ENCODE data around the gene MCIDAS. TPM values are rescaled to one million over a fixed set of nuclear protein-coding genes. Genes with fewer than 3 reads are reported as not detected.

The MCIDAS gene
- total RNA-seq, 1 experiment from 2014 or later: 2.0 TPM

DNA sequence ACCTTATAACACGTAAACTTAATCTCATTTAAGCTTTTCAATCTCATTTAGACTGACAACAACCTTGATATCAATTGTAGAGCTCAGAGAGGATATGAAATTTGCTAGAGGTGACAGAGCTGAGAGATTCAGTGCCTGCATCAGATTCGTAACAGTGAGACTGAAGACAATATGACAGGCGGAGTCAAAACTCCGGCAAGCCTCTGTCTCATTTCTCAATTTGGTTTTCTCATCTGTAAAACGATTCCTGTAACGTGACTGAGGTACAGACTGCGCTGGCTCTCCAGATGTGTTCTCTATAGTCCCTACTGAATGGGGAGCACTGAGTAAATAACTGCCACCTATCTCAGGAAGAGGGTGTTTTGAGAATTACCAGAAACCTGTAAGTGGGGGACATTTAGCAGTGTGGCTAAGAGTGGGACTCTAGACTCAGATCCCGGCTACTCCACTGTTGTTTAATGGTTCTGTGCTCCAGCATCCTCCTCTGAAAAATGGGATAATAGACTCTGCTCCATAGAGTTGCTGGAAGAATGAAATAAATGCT lies 3.0 kb upstream of the MCIDAS start:
- H3K4me1 Mint-ChIP-seq (ENCODE audit: low read depth, unreplicated experiment): peaks cover 10% of the 10 kb centered on the region
- BruUV-seq (replicated peaks): no TSS peak
- H3K27me3 ChIP-seq (replicated peaks; ENCODE audit: control insufficient read depth, insufficient read depth, low read length): peaks cover 4% of the 10 kb centered on the region
- no peak overlapping the region for H3K4me3 ChIP-seq (ENCODE audit: low read depth, low read length)
- no peaks in the 10 kb centered on the region for H3K9me3 Mint-ChIP-seq (ENCODE audit: unreplicated experiment)
- no peak overlapping the region for H3K4me3 Mint-ChIP-seq (ENCODE audit: unreplicated experiment)
- no peaks in the 10 kb centered on the region for H3K36me3 ChIP-seq (ENCODE audit: control insufficient read depth, insufficient read depth, low read length)
- peaks cover 7% of the 10 kb centered on the region for H3K4me1 ChIP-seq
- H3K27me3 Mint-ChIP-seq (ENCODE audit: insufficient read depth, unreplicated experiment): no peaks in the 10 kb centered on the region
- no peak for DNase-seq
- TF ChIP-seq, protein P1, sequence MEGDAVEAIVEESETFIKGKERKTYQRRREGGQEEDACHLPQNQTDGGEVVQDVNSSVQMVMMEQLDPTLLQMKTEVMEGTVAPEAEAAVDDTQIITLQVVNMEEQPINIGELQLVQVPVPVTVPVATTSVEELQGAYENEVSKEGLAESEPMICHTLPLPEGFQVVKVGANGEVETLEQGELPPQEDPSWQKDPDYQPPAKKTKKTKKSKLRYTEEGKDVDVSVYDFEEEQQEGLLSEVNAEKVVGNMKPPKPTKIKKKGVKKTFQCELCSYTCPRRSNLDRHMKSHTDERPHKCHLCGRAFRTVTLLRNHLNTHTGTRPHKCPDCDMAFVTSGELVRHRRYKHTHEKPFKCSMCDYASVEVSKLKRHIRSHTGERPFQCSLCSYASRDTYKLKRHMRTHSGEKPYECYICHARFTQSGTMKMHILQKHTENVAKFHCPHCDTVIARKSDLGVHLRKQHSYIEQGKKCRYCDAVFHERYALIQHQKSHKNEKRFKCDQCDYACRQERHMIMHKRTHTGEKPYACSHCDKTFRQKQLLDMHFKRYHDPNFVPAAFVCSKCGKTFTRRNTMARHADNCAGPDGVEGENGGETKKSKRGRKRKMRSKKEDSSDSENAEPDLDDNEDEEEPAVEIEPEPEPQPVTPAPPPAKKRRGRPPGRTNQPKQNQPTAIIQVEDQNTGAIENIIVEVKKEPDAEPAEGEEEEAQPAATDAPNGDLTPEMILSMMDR (IDR thresholded peaks at IDR 0.05; ENCODE audit: insufficient read depth in 1 of 2, low read depth in 1 of 2, low read length in 1 of 2, severe bottlenecking in 1 of 2, unreplicated experiment in 1 of 2): no peak
- CTCF ChIA-PET: no interaction called here
- intact Hi-C loops (cut with micrococcal nuclease; ENCODE audit: unreplicated experiment): loop anchor here (5.0 kb wide), 1 partner anchor 42 kb away; no protein-coding TSS in a partner anchor
- POLR2A ChIA-PET: no interaction called here
- no peak overlapping the region for H3K27ac Mint-ChIP-seq (ENCODE audit: unreplicated experiment)
- no peaks in the 10 kb centered on the region for H3K9me3 ChIP-seq
- H3K36me3 Mint-ChIP-seq (ENCODE audit: insufficient read depth, unreplicated experiment): peaks cover 7% of the 10 kb centered on the region

GRCh38 chr5:55227664-55228430 lies 732 bp upstream of the MCIDAS start:
- no peaks in the 10 kb centered on the region for H3K36me3 ChIP-seq (ENCODE audit: control insufficient read depth, insufficient read depth, low read length)
- intact Hi-C loops (cut with micrococcal nuclease; ENCODE audit: unreplicated experiment): loop anchor here (2.0 to 5.0 kb wide), 3 partner anchors 27 to 464 kb away; partner anchors contain the start of genes DHX29 and MTREX
- no TSS peak for BruUV-seq (replicated peaks)
- Mint-ChIP-seq H3K9me3 (ENCODE audit: unreplicated experiment) (no peaks in the 10 kb centered on the region), H3K36me3 (ENCODE audit: insufficient read depth, unreplicated experiment) (peaks cover 7% of the 10 kb centered on the region), H3K27ac (ENCODE audit: unreplicated experiment) (no peak overlapping the region), H3K4me1 (ENCODE audit: low read depth, unreplicated experiment) (peaks cover 10% of the 10 kb centered on the region), H3K4me3 (ENCODE audit: unreplicated experiment) (peak overlapping the region; percentile 87), H3K27me3 (ENCODE audit: insufficient read depth, unreplicated experiment) (no peaks in the 10 kb centered on the region)
- H3K4me3 ChIP-seq (ENCODE audit: low read depth, low read length): peak overlapping the region; percentile 82
- DNase-seq: no peak
- ChIA-PET POLR2A (no interaction called here), CTCF (interaction anchor here (0.6 to 2.0 kb wide), 3 partner anchors 68 to 80 kb away, joined by 4 to 5 read pairs (median 4); partner anchors contain the start of genes DHX29, GPX8 and MTREX)
- H3K9me3 ChIP-seq: no peaks in the 10 kb centered on the region
- TF ChIP-seq, protein P1 (IDR thresholded peaks at IDR 0.05; ENCODE audit: insufficient read depth in 1 of 2, low read depth in 1 of 2, low read length in 1 of 2, severe bottlenecking in 1 of 2, unreplicated experiment in 1 of 2): no peak
- no peaks in the 10 kb centered on the region for H3K4me1 ChIP-seq
- H3K27me3 ChIP-seq (replicated peaks; ENCODE audit: control insufficient read depth, insufficient read depth, low read length): peaks cover 4% of the 10 kb centered on the region

DNA sequence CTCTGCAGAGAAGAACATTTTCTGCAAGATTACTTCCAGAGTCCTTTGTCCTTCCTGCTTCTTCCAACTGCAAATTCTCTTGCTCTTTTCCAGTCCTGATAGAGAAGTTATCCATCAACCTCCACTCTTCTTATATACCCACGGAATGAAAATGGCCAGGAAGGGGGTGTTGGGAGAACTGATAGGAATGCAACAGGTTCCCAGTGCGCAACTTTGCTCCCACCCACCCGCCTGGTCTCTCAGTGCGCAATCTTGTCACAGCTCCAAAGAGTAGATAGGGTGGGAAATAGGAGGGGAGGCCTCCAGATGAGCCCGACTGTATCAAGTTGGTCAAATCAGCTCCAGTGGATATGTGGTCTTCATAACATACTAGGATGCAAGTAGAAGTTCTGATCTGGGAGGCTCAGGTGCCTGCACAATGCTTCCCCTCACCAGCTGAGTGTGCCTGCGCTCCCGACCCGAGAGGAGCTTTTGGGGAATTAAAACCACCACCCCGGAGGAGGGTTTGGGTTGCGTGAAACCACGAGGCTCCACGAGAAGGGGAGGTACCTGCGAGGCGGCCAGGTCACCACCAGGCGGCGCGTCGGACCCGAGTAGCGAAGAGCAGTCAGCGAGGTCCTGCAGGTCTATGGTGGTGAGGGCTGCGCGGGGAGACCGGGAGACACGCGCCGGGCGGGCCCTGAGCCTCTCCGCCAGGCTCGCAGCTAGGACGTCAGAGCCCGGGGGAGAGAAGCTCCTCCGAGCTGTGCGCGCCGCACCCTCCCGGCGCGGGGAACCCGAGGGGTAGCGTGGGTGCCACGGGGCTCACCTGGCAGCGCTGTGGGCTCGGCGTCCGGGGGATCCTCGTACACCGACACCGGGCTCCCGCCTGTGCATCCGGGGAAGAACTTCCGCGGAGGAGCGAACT lies 835 bp downstream of the MCIDAS start:
- Histone ChIP-seq H3K36me3 (ENCODE audit: control insufficient read depth, insufficient read depth, low read length) (no peaks in the 10 kb centered on the region), H3K27me3 (replicated peaks; ENCODE audit: control insufficient read depth, insufficient read depth, low read length) (peaks cover 3% of the 10 kb centered on the region), H3K4me3 (ENCODE audit: low read depth, low read length) (peak overlapping the region; percentile 82), H3K9me3 (no peaks in the 10 kb centered on the region), H3K4me1 (no peaks in the 10 kb centered on the region)
- H3K27ac Mint-ChIP-seq (ENCODE audit: unreplicated experiment): no peak overlapping the region
- TF ChIP-seq, protein P1 (IDR thresholded peaks at IDR 0.05; ENCODE audit: insufficient read depth in 1 of 2, low read depth in 1 of 2, low read length in 1 of 2, severe bottlenecking in 1 of 2, unreplicated experiment in 1 of 2): peak; percentile 83 to 91
- POLR2A ChIA-PET: interaction anchor here (1.2 kb wide), 1 partner anchor 82 kb away, joined by 3 read pairs; the partner anchor contains the start of gene MTREX
- peak; percentile 86 to 89 for DNase-seq
- intact Hi-C loops (cut with micrococcal nuclease; ENCODE audit: unreplicated experiment): loop anchor here (1.0 to 5.0 kb wide), 4 partner anchors 29 to 466 kb away; partner anchors contain the start of genes DHX29 and MTREX
- H3K36me3 Mint-ChIP-seq (ENCODE audit: insufficient read depth, unreplicated experiment): peaks cover 6% of the 10 kb centered on the region
- TSS peak; percentile 40 for BruUV-seq (replicated peaks)
- CTCF ChIA-PET: interaction anchor here (0.6 to 2.0 kb wide), 5 partner anchors 10 to 81 kb away, joined by 3 to 5 read pairs (median 3); partner anchors contain the start of genes DHX29, GPX8 and MTREX
- no peaks in the 10 kb centered on the region for H3K9me3 Mint-ChIP-seq (ENCODE audit: unreplicated experiment)
- H3K4me1 Mint-ChIP-seq (ENCODE audit: low read depth, unreplicated experiment): peaks cover 10% of the 10 kb centered on the region
- no peaks in the 10 kb centered on the region for H3K27me3 Mint-ChIP-seq (ENCODE audit: insufficient read depth, unreplicated experiment)
- peak overlapping the region; percentile 87 for H3K4me3 Mint-ChIP-seq (ENCODE audit: unreplicated experiment)
